GM23338 (cell line): Measurements from ENCODE around the gene STX8.

ENCODE experiments used
- CTCF ChIP-seq, 2 experiments: fragments of 200-600 bp in 1 of 2; sonication (generic) in 1 of 2; conservative IDR thresholded peaks; 2 replicates each; pipeline versions ENCODE4 v1.5.1 to v1.6.1; 2016 to 2017; ENCODE audit warnings: antibody characterized with exemption in 2 of 2, low read depth in 2 of 2, mild to moderate bottlenecking in 2 of 2, moderate library complexity in 1 of 2
- EZH2 ChIP-seq: fragments of 200-600 bp; sonication (generic); IDR thresholded peaks from one replicate; pipeline ENCODE4 v1.8.0; 2017; ENCODE audit warnings: antibody characterized with exemption, mild to moderate bottlenecking, low read depth; ENCODE audit not compliant: unreplicated experiment

GRCh38 chr17:9499041-9499440 lies 76.6 kb downstream of the STX8 start:
- no peak for TF ChIP-seq CTCF (conservative IDR thresholded peaks at IDR 0.05; ENCODE audit: low read depth in 2 of 2)
- no peak for TF ChIP-seq EZH2
